MM.1S (cell line): ENCODE measurements around the gene SIX4.

Source experiments
- EZH2phosphoT487 ChIP-seq: fragments of 300-600 bp; sonication (generic); IDR thresholded peaks from 2 replicates; pipeline ENCODE4 v1.6.1; 2018; ENCODE audit warnings: antibody characterized with exemption, low read length
- TF ChIP-seq, protein P1 (sequence below): fragments of 300-600 bp; sonication (generic); IDR thresholded peaks from 2 replicates; pipeline ENCODE4 v1.5.1; 2016; ENCODE audit warnings: antibody characterized with exemption, low read length, mixed read lengths

DNA sequence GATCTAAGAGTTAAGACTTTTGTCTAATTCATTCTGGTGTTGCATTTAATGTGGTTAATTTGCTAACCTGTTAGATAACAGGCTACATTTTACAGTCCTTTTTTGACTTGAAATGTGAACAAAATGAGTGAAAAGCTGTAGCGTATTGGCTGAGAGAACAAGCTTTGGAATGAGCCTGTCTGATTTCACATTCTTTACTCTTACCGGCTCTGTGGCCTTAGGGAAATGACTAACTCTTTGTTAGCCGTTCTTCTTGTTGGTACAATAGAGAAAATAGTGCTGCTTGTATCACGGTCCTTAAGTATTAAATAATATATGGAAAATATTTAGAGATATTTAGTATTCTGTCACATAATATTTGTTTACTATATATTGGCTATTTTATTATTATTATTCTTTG, 12.3 kb upstream of the SIX4 start:
- TF ChIP-seq, protein P1, sequence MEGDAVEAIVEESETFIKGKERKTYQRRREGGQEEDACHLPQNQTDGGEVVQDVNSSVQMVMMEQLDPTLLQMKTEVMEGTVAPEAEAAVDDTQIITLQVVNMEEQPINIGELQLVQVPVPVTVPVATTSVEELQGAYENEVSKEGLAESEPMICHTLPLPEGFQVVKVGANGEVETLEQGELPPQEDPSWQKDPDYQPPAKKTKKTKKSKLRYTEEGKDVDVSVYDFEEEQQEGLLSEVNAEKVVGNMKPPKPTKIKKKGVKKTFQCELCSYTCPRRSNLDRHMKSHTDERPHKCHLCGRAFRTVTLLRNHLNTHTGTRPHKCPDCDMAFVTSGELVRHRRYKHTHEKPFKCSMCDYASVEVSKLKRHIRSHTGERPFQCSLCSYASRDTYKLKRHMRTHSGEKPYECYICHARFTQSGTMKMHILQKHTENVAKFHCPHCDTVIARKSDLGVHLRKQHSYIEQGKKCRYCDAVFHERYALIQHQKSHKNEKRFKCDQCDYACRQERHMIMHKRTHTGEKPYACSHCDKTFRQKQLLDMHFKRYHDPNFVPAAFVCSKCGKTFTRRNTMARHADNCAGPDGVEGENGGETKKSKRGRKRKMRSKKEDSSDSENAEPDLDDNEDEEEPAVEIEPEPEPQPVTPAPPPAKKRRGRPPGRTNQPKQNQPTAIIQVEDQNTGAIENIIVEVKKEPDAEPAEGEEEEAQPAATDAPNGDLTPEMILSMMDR = no peak
- no peak for TF ChIP-seq EZH2phosphoT487
